ENCODE measurements around the gene PLD3.

PLD3 gene

DNA sequence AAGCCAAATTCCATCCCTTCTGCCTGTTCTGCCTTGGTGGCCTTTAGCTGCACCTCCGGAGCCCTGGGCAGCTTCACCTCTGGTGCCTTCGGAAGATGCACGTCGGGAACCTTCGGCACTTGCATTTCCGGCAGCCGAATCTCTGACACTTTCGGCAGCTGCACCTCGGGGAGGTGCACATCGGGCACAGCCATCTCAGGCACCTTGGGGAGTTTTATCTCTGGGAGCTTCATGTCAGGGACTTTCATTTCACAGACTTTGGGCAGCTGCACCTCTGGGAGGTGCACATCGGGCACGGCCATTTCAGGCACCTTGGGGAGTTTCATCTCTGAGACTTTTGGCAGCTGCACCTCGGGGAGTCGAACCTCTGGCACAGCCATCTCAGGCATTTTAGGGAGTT is 47.5 kb downstream of the PLD3 start:
- H3K4me3 ChIP-seq (replicated peaks; ENCODE audit: insufficient read depth, low read length) = no peak overlapping the region
- no peak for DNase-seq (ENCODE audit: low read depth in 1 of 2, low spot score in 1 of 2)
- TF ChIP-seq CTCF (IDR thresholded peaks at IDR 0.05; ENCODE audit: insufficient read depth, low read length) = no peak
- peaks cover 19% of the 10 kb centered on the region for H3K27me3 ChIP-seq (ENCODE audit: insufficient read depth, poor library complexity, severe bottlenecking)
- no peak overlapping the region for H3K27ac ChIP-seq (replicated peaks)

DNA sequence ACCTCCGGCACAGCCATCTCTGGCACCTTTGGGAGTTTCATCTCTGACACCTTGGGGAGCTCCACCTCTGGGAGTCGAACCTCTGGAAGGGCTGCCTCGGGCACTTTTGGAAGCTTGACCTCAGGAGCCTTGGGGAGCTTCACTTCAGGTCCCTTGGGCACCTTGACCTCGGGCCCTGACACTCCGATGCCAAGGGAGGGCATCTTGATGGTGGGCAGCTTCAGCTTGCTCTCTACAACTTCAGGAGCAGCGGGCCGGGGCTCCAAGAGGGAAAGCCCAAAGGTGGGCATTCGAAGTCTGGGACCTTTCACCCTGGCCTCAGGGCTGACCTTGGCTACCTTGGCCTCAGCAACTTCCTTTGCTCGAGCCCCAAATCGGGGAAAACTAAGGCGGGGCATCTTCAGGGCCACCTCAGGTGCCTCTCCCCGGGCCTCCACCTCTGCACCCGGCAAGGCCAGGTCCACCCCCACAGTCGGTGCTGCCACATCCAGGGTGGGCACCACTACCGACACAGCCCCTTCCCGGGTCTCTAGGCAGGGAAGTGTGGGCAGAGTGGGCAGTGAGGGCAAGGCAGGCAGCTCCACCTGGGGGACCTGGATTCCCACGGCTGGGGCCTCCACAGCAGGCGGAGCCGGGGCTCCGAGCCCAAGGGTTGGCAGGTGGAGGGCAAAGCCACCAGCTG is 48.5 kb downstream of the PLD3 start:
- no peak for DNase-seq (ENCODE audit: low read depth in 1 of 2, low spot score in 1 of 2)
- Histone ChIP-seq H3K4me3 (replicated peaks; ENCODE audit: insufficient read depth, low read length) (no peak overlapping the region), H3K27me3 (ENCODE audit: insufficient read depth, poor library complexity, severe bottlenecking) (peaks cover 19% of the 10 kb centered on the region), H3K27ac (replicated peaks) (no peak overlapping the region)
- no peak for TF ChIP-seq CTCF (IDR thresholded peaks at IDR 0.05; ENCODE audit: insufficient read depth, low read length)
- TF ChIP-seq, protein P1, sequence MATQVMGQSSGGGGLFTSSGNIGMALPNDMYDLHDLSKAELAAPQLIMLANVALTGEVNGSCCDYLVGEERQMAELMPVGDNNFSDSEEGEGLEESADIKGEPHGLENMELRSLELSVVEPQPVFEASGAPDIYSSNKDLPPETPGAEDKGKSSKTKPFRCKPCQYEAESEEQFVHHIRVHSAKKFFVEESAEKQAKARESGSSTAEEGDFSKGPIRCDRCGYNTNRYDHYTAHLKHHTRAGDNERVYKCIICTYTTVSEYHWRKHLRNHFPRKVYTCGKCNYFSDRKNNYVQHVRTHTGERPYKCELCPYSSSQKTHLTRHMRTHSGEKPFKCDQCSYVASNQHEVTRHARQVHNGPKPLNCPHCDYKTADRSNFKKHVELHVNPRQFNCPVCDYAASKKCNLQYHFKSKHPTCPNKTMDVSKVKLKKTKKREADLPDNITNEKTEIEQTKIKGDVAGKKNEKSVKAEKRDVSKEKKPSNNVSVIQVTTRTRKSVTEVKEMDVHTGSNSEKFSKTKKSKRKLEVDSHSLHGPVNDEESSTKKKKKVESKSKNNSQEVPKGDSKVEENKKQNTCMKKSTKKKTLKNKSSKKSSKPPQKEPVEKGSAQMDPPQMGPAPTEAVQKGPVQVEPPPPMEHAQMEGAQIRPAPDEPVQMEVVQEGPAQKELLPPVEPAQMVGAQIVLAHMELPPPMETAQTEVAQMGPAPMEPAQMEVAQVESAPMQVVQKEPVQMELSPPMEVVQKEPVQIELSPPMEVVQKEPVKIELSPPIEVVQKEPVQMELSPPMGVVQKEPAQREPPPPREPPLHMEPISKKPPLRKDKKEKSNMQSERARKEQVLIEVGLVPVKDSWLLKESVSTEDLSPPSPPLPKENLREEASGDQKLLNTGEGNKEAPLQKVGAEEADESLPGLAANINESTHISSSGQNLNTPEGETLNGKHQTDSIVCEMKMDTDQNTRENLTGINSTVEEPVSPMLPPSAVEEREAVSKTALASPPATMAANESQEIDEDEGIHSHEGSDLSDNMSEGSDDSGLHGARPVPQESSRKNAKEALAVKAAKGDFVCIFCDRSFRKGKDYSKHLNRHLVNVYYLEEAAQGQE (IDR thresholded peaks at IDR 0.05; ENCODE audit: insufficient replicate concordance, low read depth) = no peak
- TF ChIP-seq POLR2AphosphoS5 (IDR thresholded peaks at IDR 0.05; ENCODE audit: low read depth) = no peak
- no peak for TF ChIP-seq GABPA (IDR thresholded peaks at IDR 0.05; ENCODE audit: low read depth)
- TF ChIP-seq SPI1 (IDR thresholded peaks at IDR 0.05; ENCODE audit: borderline replicate concordance, low read depth) = no peak

DNA sequence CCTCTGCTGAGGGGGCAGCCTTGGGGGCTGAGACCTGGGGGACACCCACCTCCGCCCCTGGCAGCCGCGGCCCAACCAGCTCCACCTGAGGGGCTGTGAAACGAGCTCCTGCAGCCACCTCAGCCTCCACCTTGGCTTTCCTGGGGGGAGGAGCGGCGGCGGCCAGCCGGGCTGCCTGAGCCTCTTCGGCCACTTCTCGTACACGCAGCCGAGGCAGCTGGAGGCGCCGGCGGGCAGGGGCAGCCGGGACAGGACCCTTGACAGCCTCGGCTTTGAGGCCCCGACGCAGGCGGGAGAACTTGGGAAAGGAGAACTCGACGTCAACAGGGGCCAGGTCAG is 49.0 kb downstream of the PLD3 start:
- Histone ChIP-seq H3K27ac (replicated peaks) (no peak overlapping the region), H3K27me3 (ENCODE audit: insufficient read depth, poor library complexity, severe bottlenecking) (peaks cover 19% of the 10 kb centered on the region), H3K4me3 (replicated peaks; ENCODE audit: insufficient read depth, low read length) (no peak overlapping the region)
- no peak for DNase-seq (ENCODE audit: low read depth in 1 of 2, low spot score in 1 of 2)
- TF ChIP-seq CTCF (IDR thresholded peaks at IDR 0.05; ENCODE audit: insufficient read depth, low read length) (no peak), GABPA (IDR thresholded peaks at IDR 0.05; ENCODE audit: low read depth) (no peak), POLR2AphosphoS5 (IDR thresholded peaks at IDR 0.05; ENCODE audit: low read depth) (no peak), SPI1 (IDR thresholded peaks at IDR 0.05; ENCODE audit: borderline replicate concordance, low read depth) (no peak)
- TF ChIP-seq, protein P1 (IDR thresholded peaks at IDR 0.05; ENCODE audit: insufficient replicate concordance, low read depth) = no peak

Measured in HL-60 (cell line).